Endothelial cell of umbilical vein (primary cell): Measurements from ENCODE around the gene CHST15. TPM values are rescaled to one million over a fixed set of nuclear protein-coding genes. Genes with fewer than 3 reads are reported as not detected.

ENCODE experiments used
- BruUV-seq: library from RNA; stranded (reverse); fragments of 400-500 nt; replicated peaks from 2 replicates; lab custom pipeline; 2021; lab: Mats Ljungman, UMichigan
- CTCF ChIA-PET: fragments of 300-600, 350-600 bp; sonication (Branson Sonifier 250); formaldehyde crosslinking; loops from one replicate; lab custom pipeline; 2021; ENCODE audit warnings: antibody characterized with exemption, inconsistent platforms; lab: Charles Lee
- POLR2A ChIA-PET: fragments of 300-600, 350-600 bp; sonication (Branson Sonifier 250); formaldehyde crosslinking; loops from one replicate; lab custom pipeline; 2021; ENCODE audit warnings: antibody characterized with exemption, inconsistent platforms; lab: Charles Lee
- DNase-seq: peaks from one replicate; pipeline ENCODE4 v3.0.0-alpha.2; 2011; ENCODE audit warnings: low read depth, low spot score
- FAIRE-seq: peaks from 2 replicates; lab custom pipeline; 2011; peaks lifted over from hg19 to GRCh38; lab: Jason Lieb, UNC
- H2AFZ ChIP-seq: 2 replicates; pipeline ENCODE4 v1.6.0; 2012; ENCODE audit warnings: low read depth, low read length, control low read depth, inconsistent platforms
- H3K27ac ChIP-seq: 2 replicates; pipeline ENCODE4 v1.5.1; 2011; ENCODE audit warnings: low read depth, mild to moderate bottlenecking, control low read depth, low read length, moderate library complexity; ENCODE audit not compliant: insufficient read depth
- H3K27me3 ChIP-seq, 2 experiments: 2 replicates each; pipeline versions ENCODE4 v1.6.0 to v1.6.1; 2011; ENCODE audit warnings: low read length in 2 of 2, mixed read lengths in 1 of 2; ENCODE audit not compliant: control insufficient read depth in 2 of 2, insufficient read depth in 2 of 2
- H3K36me3 ChIP-seq, 2 experiments: 2 replicates in 1 of 2; 3 replicates in 1 of 2; pipeline ENCODE4 v1.5.1; 2011; ENCODE audit warnings: low read length in 2 of 2, mild to moderate bottlenecking in 1 of 2, moderate library complexity in 1 of 2; ENCODE audit not compliant: control insufficient read depth in 2 of 2, insufficient read depth in 2 of 2; ENCODE audit errors: extremely low read depth in 1 of 2
- H3K4me1 ChIP-seq: 3 replicates; pipeline ENCODE4 v1.5.1; 2011; ENCODE audit warnings: mild to moderate bottlenecking, low read length; ENCODE audit not compliant: control insufficient read depth, insufficient read depth; ENCODE audit errors: extremely low read depth
- H3K4me2 ChIP-seq: 2 replicates; pipeline ENCODE4 v1.6.1; 2011; ENCODE audit warnings: low read length, control low read depth, mixed read lengths; ENCODE audit not compliant: insufficient read depth
- H3K4me3 ChIP-seq, 3 experiments: fragments of 200-600 bp in 1 of 3; sonication (generic), shearing (Covaris generic) in 1 of 3; replicated peaks in 1 of 3; 2 replicates each; pipeline ENCODE4 v1.5.1; 2011 to 2016; ENCODE audit warnings: control low read depth in 3 of 3, low read length in 3 of 3, mild to moderate bottlenecking in 2 of 3, inconsistent platforms in 1 of 3, low read depth in 1 of 3, moderate library complexity in 1 of 3; ENCODE audit not compliant: insufficient read depth in 1 of 3
- H3K79me2 ChIP-seq: 2 replicates; pipeline ENCODE4 v1.6.0; 2012; ENCODE audit warnings: low read length, inconsistent platforms; ENCODE audit not compliant: control insufficient read depth, insufficient read depth
- H3K9ac ChIP-seq: replicated peaks from 2 replicates; pipeline ENCODE3; 2011; ENCODE audit warnings: low read length, control low read depth; ENCODE audit not compliant: insufficient read depth; ENCODE audit errors: extremely low read depth
- H3K9me1 ChIP-seq: replicated peaks from 3 replicates; pipeline ENCODE4 v1.6.0; 2011; ENCODE audit warnings: mild to moderate bottlenecking, low read length; ENCODE audit not compliant: control insufficient read depth, insufficient read depth; ENCODE audit errors: extremely low read depth
- H3K9me3 ChIP-seq: replicated peaks from 2 replicates; pipeline ENCODE4 v1.5.1; 2012; ENCODE audit warnings: low read length, inconsistent platforms; ENCODE audit not compliant: control insufficient read depth, insufficient read depth
- H4K20me1 ChIP-seq: replicated peaks from 2 replicates; pipeline ENCODE3; 2011; ENCODE audit warnings: mild to moderate bottlenecking, low read length; ENCODE audit not compliant: control insufficient read depth, insufficient read depth; ENCODE audit errors: extremely low read depth
- CTCF ChIP-seq, 2 donors: IDR thresholded peaks; 1 replicate in 1 of 2; 2 replicates in 1 of 2; pipeline ENCODE4 v1.5.1; 2011; ENCODE audit warnings: low read length in 2 of 2, mild to moderate bottlenecking in 2 of 2, moderate library complexity in 2 of 2, control low read depth in 1 of 2, inconsistent platforms in 1 of 2, low read depth in 1 of 2; ENCODE audit not compliant: insufficient read depth in 1 of 2; ENCODE audit errors: extremely low read depth in 1 of 2
- EZH2 ChIP-seq: IDR thresholded peaks from 2 replicates; pipeline ENCODE4 v1.6.1; 2012; ENCODE audit warnings: borderline replicate concordance, low read depth, mild to moderate bottlenecking, moderate library complexity, low read length, inconsistent platforms; ENCODE audit not compliant: severe bottlenecking
- FOS ChIP-seq: IDR thresholded peaks from 2 replicates; pipeline ENCODE4 v1.6.1; 2011; ENCODE audit warnings: mild to moderate bottlenecking, low read length, moderate library complexity, borderline replicate concordance; ENCODE audit not compliant: insufficient read depth
- GATA2 ChIP-seq: IDR thresholded peaks from 2 replicates; pipeline ENCODE4 v1.7.0; 2011; ENCODE audit warnings: low read depth, mild to moderate bottlenecking, moderate library complexity, mixed read lengths, low read length; ENCODE audit not compliant: insufficient read length, insufficient read depth
- JUN ChIP-seq: IDR thresholded peaks from 2 replicates; pipeline ENCODE4 v1.6.1; 2011; ENCODE audit warnings: borderline replicate concordance, low read depth; ENCODE audit not compliant: insufficient read length, insufficient read depth
- MYC ChIP-seq: IDR thresholded peaks from one replicate; pipeline ENCODE4 v1.6.1; 2011; ENCODE audit warnings: mild to moderate bottlenecking, low read depth, low read length
- POLR2A ChIP-seq: IDR thresholded peaks from 2 replicates; pipeline ENCODE4 v1.6.1; 2012; ENCODE audit warnings: low read depth, mild to moderate bottlenecking, control low read depth, low read length
- POLR2AphosphoS5 ChIP-seq: IDR thresholded peaks from 2 replicates; pipeline ENCODE4 v1.6.1; 2012; ENCODE audit warnings: low read depth, mild to moderate bottlenecking, control low read depth, low read length, moderate library complexity; ENCODE audit not compliant: insufficient read depth
- dilution Hi-C: fragments of 300-500 bp; cut with MboI; formaldehyde crosslinking; loops from one replicate; pipeline ENCODE4 v1.15.0; 2019; ENCODE audit warnings: low sequenced_read_pairs; ENCODE audit not compliant: extremely low pct_ligation_motif_present
- intact Hi-C: fragments of 100-400 bp; cut with micrococcal nuclease; formaldehyde crosslinking; loops from one replicate; pipeline ENCODE4 v1.10.0; 2022
- polyA plus RNA-seq, 4 experiments: library from polyadenylated mRNA; depleted of rRNA in 3 of 4; stranded (reverse) in 3 of 4; unstranded in 1 of 4; fragments of >200 nt; gene quantifications; 2 replicates each; pipeline versions ENCODE4 v1.2.1 to v1.2.3, GENCODE V29; 2011 to 2012; ENCODE audit warnings: missing spikeins in 1 of 4
- total RNA-seq: library from RNA; stranded (reverse); gene quantifications from 2 replicates; pipeline ENCODE4 v1.2.3, GENCODE V29; 2021
- TF ChIP-seq, protein P1 (sequence below): IDR thresholded peaks from 2 replicates; pipeline ENCODE4 v1.6.1; 2011; ENCODE audit not compliant: insufficient read depth, insufficient read length

The CHST15 gene
- total and polyA plus RNA-seq, 2 donors (not counting 3 experiments of a cell fraction or from before 2014, with no cell fraction given) = 23.1 to 29.2 TPM

- POLR2A ChIA-PET = no interaction called here
- TSS peak; percentile 34 for BruUV-seq
- dilution Hi-C loops (no loop called here), intact Hi-C loops (no loop called here)
- DNase-seq (no peak), FAIRE-seq (no peak)
- Histone ChIP-seq H3K79me2 (no peaks in the 10 kb centered on the region), H3K4me1 (no peaks in the 10 kb centered on the region), H3K9me1 (no peaks in the 10 kb centered on the region), H4K20me1 (no peaks in the 10 kb centered on the region), H3K9me3 (no peaks in the 10 kb centered on the region), H3K4me3 (no peak overlapping the region), H3K36me3 (peaks cover 0 to 21% of the 10 kb centered on the region in 2 experiments), H3K9ac (no peak overlapping the region), H3K27ac (no peak overlapping the region), H2AFZ (no peak overlapping the region), H3K27me3 (peaks cover 0 to 2% of the 10 kb centered on the region in 2 experiments), H3K4me2 (no peak overlapping the region)
- CTCF ChIA-PET = no interaction called here
- TF ChIP-seq EZH2 (no peak), GATA2 (no peak), POLR2A (no peak), MYC (no peak)
Observed at GRCh38 chr10:124045801-124046355, 47.5 kb downstream of the CHST15 start.

GRCh38 chr10:124045276-124045675 is 48.1 kb downstream of the CHST15 start:
- ChIA-PET CTCF (no interaction called here), POLR2A (no interaction called here)
- no peak overlapping the region for H3K9ac ChIP-seq
- intact Hi-C loops (no loop called here), dilution Hi-C loops (no loop called here)
- TF ChIP-seq EZH2 (no peak), FOS (no peak), GATA2 (no peak), JUN (no peak), CTCF (IDR thresholded peaks at IDR 0.05; ENCODE audit: extremely low read depth in 1 of 2, insufficient read depth in 1 of 2, low read depth in 1 of 2, low read length in 2 of 2) (no peak), POLR2A (no peak), POLR2AphosphoS5 (no peak), MYC (no peak)
- TF ChIP-seq, protein P1, sequence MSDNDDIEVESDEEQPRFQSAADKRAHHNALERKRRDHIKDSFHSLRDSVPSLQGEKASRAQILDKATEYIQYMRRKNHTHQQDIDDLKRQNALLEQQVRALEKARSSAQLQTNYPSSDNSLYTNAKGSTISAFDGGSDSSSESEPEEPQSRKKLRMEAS = no peak
- no peaks in the 10 kb centered on the region for H4K20me1 ChIP-seq
- DNase-seq = no peak
- peaks cover 0 to 2% of the 10 kb centered on the region in 2 experiments for H3K27me3 ChIP-seq
- no peaks in the 10 kb centered on the region for H3K9me1 ChIP-seq
- no peak overlapping the region for H2AFZ ChIP-seq
- FAIRE-seq = no peak
- no peaks in the 10 kb centered on the region for H3K4me1 ChIP-seq
- no TSS peak for BruUV-seq
- peaks cover 0 to 21% of the 10 kb centered on the region in 2 experiments for H3K36me3 ChIP-seq
- no peak overlapping the region for H3K27ac ChIP-seq
- no peaks in the 10 kb centered on the region for H3K9me3 ChIP-seq
- H3K4me3 ChIP-seq = no peak overlapping the region
- H3K79me2 ChIP-seq = no peaks in the 10 kb centered on the region
- H3K4me2 ChIP-seq = no peak overlapping the region
